Nucleus accumbens (tissue), 56 donors: ENCODE data around the gene COLEC12.

Experiments used
- DNase-seq, 56 donors: peaks; one replicate each; lab custom pipeline; 2025; lab: John Stamatoyannopoulos, UW

The COLEC12 gene

GRCh38 chr18:506801-507200 lies 6.3 kb upstream of the COLEC12 start:
- DNase-seq: no peak

GRCh38 chr18:506264-506663 lies 5.8 kb upstream of the COLEC12 start:
- no peak for DNase-seq

- DNase-seq: no peak
Observed at GRCh38 chr18:505483-506122, 5.1 kb upstream of the COLEC12 start.

- DNase-seq: no peak
Observed at GRCh38 chr18:501406-501714, 859 bp upstream of the COLEC12 start.

- peak in 3 of 56 donors; percentile 26 to 51 (median 49) for DNase-seq
Observed at GRCh38 chr18:499776-500631, 497 bp downstream of the COLEC12 start.

- no peak for DNase-seq
Observed at GRCh38 chr18:498931-499775, 1.3 kb downstream of the COLEC12 start.

GRCh38 chr18:497688-498087 lies 2.8 kb downstream of the COLEC12 start:
- no peak for DNase-seq

GRCh38 chr18:495452-495851 lies 5.0 kb downstream of the COLEC12 start:
- no peak for DNase-seq

GRCh38 chr18:495017-495416 lies 5.5 kb downstream of the COLEC12 start:
- DNase-seq: no peak

- no peak for DNase-seq
Observed at GRCh38 chr18:493986-494983, 6.2 kb downstream of the COLEC12 start.

GRCh38 chr18:492451-492850 lies 8.1 kb downstream of the COLEC12 start:
- DNase-seq: no peak

- no peak for DNase-seq
Observed at GRCh38 chr18:490624-491023, 9.9 kb downstream of the COLEC12 start.

GRCh38 chr18:490024-490366 lies 10.5 kb downstream of the COLEC12 start:
- no peak for DNase-seq

- DNase-seq: no peak
Observed at GRCh38 chr18:489244-490023, 11.1 kb downstream of the COLEC12 start.

GRCh38 chr18:486929-487740 lies 13.4 kb downstream of the COLEC12 start:
- no peak for DNase-seq

- DNase-seq: no peak
Observed at GRCh38 chr18:484749-485464, 15.6 kb downstream of the COLEC12 start.

- DNase-seq: no peak
Observed at GRCh38 chr18:478681-479080, 21.8 kb downstream of the COLEC12 start.

GRCh38 chr18:477565-477964 lies 22.9 kb downstream of the COLEC12 start:
- DNase-seq: no peak
